Measurements from ENCODE around the gene PDE4D. TPM values are rescaled to one million over a fixed set of nuclear protein-coding genes. Genes with fewer than 3 reads are reported as not detected.

The PDE4D gene
- total RNA-seq, 1 experiment from 2014 or later, result 2.1 TPM

DNA sequence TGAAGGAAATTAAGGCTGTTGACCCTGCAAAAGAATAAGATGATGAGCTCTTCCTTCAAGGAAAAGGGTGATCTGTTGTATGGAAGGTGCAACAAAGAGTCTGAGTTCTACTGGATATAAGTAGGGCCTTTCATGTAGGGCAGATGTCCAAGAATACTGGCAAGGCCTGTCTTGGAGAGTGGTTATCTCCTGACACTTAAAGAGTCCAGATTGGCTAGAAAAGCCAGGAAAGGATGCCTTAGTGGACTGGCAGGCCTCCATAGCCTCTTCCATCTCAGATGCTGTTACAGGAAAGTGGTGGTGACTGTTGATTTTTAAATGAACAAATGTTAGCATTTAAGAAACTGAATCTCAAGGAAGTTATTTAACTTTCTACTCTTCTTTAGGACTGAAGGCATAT is 914.4 kb downstream of the PDE4D start:
- Mint-ChIP-seq H3K9me3 (peaks cover 3 to 10% of the 10 kb centered on the region in 2 experiments; a peak in 4 of 5 replicates), H3K27ac (no peak overlapping the region)
- no peak overlapping the region for H2BK5ac ChIP-seq (ENCODE audit: insufficient read length, low read length)

More for the DNA sequence above, 914.4 kb downstream of the PDE4D start:
- no peak overlapping the region for H4K8ac ChIP-seq (replicated peaks; ENCODE audit: insufficient read length, low read depth, low read length)
- no peaks in the 10 kb centered on the region for H3K9me3 ChIP-seq (ENCODE audit: control insufficient read depth, low read depth, low read length)
- no peaks in the 10 kb centered on the region for H3K4me1 ChIP-seq (ENCODE audit: insufficient read depth, low read length)
- Mint-ChIP-seq H3K4me1 (peaks cover 8 to 9% of the 10 kb centered on the region in 2 experiments; a peak in 3 of 4 replicates), H3K36me3 (ENCODE audit: insufficient read depth in 1 of 3, low read depth in 3 of 3) (peaks cover 0 to 8% (median 3%) of the 10 kb centered on the region in 3 experiments; a peak in 5 of 7 replicates), H3K4me3 (no peak overlapping the region), H3K27me3 (ENCODE audit: low read depth) (no peaks in the 10 kb centered on the region; the same call in 1 of the 2 replicates)
- no peaks in the 10 kb centered on the region for H3K79me1 ChIP-seq (ENCODE audit: insufficient read depth, low read depth, low read length, poor library complexity, severe bottlenecking)
- no peak overlapping the region for H3K14ac ChIP-seq (ENCODE audit: insufficient read depth, low read length)
- DNase-seq, result no peak
- no peak overlapping the region for H4K91ac ChIP-seq (ENCODE audit: insufficient read length, low read depth, low read length)
- no peak overlapping the region for H3K18ac ChIP-seq (ENCODE audit: insufficient read length, low read depth, low read length)
- H2AK5ac ChIP-seq (ENCODE audit: insufficient read length, low read length), result no peak overlapping the region
- H2AFZ ChIP-seq (ENCODE audit: low read length), result no peak overlapping the region
- no peaks in the 10 kb centered on the region for H3K23me2 ChIP-seq (ENCODE audit: insufficient read length, low read depth, low read length, poor library complexity, severe bottlenecking)
- no peak overlapping the region for H3K56ac ChIP-seq (ENCODE audit: insufficient read length, low read depth, low read length)
- TF ChIP-seq, protein P1, sequence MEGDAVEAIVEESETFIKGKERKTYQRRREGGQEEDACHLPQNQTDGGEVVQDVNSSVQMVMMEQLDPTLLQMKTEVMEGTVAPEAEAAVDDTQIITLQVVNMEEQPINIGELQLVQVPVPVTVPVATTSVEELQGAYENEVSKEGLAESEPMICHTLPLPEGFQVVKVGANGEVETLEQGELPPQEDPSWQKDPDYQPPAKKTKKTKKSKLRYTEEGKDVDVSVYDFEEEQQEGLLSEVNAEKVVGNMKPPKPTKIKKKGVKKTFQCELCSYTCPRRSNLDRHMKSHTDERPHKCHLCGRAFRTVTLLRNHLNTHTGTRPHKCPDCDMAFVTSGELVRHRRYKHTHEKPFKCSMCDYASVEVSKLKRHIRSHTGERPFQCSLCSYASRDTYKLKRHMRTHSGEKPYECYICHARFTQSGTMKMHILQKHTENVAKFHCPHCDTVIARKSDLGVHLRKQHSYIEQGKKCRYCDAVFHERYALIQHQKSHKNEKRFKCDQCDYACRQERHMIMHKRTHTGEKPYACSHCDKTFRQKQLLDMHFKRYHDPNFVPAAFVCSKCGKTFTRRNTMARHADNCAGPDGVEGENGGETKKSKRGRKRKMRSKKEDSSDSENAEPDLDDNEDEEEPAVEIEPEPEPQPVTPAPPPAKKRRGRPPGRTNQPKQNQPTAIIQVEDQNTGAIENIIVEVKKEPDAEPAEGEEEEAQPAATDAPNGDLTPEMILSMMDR (conservative IDR thresholded peaks at IDR 0.05), result no peak
- H4K5ac ChIP-seq (ENCODE audit: insufficient read length, low read depth, low read length), result no peak overlapping the region
- no peaks in the 10 kb centered on the region for H3K27me3 ChIP-seq (ENCODE audit: insufficient read depth, low read length)
- H3K27ac ChIP-seq (ENCODE audit: insufficient read length, low read depth, low read length), result no peak overlapping the region
- H3T11ph ChIP-seq (ENCODE audit: low read length), result no peak overlapping the region
- no peak overlapping the region for H2BK15ac ChIP-seq (ENCODE audit: low read depth, low read length)
- H2BK20ac ChIP-seq (ENCODE audit: low read depth, low read length, poor library complexity, severe bottlenecking), result no peak overlapping the region
- H3K79me2 ChIP-seq (ENCODE audit: insufficient read depth, low read length), result no peaks in the 10 kb centered on the region
- no peak overlapping the region for H3K9ac ChIP-seq (ENCODE audit: extremely low read depth, insufficient read length, low read length)
- H2BK12ac ChIP-seq (ENCODE audit: insufficient read length, low read depth, low read length), result no peak overlapping the region
- no peak overlapping the region for H3K4me2 ChIP-seq (ENCODE audit: insufficient read depth, insufficient read length, low read length)
- no peaks in the 10 kb centered on the region for H4K20me1 ChIP-seq (ENCODE audit: control insufficient read depth, insufficient read depth, insufficient read length)
- no peak overlapping the region for H3K23ac ChIP-seq (ENCODE audit: insufficient read length, low read depth, low read length)
- no peak overlapping the region for H3K4ac ChIP-seq (ENCODE audit: low read depth, low read length)
- no peak overlapping the region for H2BK120ac ChIP-seq (ENCODE audit: low read depth, low read length, poor library complexity, severe bottlenecking)
